Head of caudate nucleus (tissue), 42 donors: ENCODE results near the gene INSYN2B.

Experiments used
- DNase-seq, 42 donors: peaks; one replicate each; pipeline versions ENCODE4 v3.0.0 to v3.0.0-alpha.2; 2020 to 2021; ENCODE audit warnings: mixed read lengths in 7 of 42
- intact Hi-C: fragments of 100-400 bp; cut with DNase I; formaldehyde crosslinking; loops from one replicate; pipeline ENCODE4 v1.15.0; 2022

INSYN2B gene

GRCh38 chr5:169942181-169942580, 38.1 kb downstream of the INSYN2B start:
- intact Hi-C loops = no loop called here
- no peak for DNase-seq

DNA sequence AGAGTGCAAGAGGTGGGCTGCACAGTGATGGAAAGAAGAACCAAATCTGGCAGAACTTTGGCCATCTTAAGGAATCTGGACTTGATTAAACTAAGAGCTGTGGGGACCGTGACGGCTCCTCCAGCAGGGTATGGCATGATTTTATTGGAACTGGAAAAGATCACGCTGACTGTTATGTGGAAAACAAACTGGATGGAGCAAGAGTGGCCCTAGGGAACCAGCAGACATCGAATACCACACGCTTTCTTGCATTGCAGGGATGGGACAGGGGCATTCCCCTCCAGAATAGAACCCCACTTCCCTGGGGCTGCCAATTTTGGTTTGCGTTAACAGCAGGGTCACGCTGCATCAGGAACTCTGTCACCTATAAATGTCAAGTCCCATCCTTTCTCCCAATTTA, 38.8 kb downstream of the INSYN2B start:
- intact Hi-C loops = no loop called here
- no peak for DNase-seq

DNA sequence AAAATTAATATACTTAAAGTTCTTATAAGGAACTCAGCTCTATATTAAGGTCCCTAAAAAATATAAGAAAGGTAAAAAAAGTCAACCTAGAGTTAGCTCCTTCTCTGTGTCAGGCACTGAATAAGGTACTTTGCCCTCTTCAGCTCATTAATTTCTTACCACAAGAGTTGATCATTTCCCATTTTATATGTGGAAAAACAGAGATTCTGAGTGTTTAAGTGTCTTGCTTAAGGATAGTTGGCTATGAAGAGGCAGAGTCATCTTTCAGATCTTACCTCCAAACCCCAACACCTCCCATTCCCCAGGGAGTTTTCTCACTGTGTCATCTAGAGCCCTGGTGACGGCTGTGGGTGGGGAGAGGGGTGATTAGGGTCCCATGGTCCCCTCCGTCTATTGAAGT, 40.6 kb downstream of the INSYN2B start:
- intact Hi-C loops = no loop called here
- DNase-seq = no peak

DNA sequence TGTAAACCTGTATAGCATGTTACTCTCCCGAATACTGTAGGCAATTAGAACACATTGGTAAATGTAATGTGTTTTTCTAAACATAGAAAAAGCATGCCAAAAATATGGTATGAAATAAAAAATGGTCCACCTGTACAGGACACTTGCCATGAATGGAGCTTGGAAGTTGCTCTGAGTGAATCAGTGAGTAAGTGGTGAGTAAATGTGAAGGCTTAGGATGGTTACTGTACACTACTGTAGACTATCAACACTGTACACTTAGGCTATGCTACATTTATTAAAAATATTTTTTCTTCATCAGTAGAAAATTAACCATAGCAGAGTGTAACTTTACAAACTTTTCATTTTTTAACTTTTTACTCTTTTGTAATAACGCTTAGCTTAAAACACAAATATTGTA, 41.9 kb downstream of the INSYN2B start:
- DNase-seq = no peak
- intact Hi-C loops = no loop called here

DNA sequence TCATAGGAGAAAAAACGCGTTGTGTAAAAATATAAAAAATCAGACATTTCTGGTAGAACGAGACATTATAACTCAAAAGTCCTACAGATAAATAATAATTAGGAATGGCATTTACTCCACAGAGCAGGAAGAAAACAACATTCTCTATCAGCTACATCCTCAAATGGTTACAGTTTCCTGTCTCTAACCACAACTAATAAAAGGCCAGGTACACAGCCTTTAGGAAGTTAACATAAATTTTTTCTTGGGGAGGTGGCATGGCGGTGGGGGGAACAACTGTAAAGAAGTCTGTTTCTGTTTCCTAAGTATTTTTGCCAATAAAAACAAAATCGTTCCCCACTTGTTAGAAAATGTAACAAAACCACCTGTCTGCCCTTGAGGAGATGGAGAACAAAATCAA, 44.5 kb downstream of the INSYN2B start:
- intact Hi-C loops = no loop called here
- no peak for DNase-seq

DNA sequence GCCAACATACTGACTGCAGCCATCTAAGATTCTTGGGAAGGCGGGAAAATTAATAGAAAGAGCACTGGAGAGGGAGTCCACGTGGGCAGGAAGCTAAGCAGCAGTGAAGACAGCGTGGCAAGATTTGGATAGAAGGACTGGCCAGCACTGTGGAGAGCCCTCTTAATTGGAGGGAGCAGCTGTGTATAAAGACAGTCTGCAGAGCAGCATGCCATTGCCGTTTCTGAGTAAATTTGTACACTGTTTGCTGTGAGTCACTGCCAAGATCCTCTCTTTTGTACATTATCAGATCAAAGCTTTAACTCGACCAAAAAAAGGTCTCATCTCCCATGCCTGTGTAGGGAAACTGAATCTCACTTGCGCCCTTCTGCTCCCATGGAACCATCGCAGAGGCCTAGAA, 45.3 kb downstream of the INSYN2B start:
- no peak for DNase-seq
- intact Hi-C loops = no loop called here

GRCh38 chr5:169933616-169934015, 46.7 kb downstream of the INSYN2B start:
- intact Hi-C loops = no loop called here
- no peak for DNase-seq

DNA sequence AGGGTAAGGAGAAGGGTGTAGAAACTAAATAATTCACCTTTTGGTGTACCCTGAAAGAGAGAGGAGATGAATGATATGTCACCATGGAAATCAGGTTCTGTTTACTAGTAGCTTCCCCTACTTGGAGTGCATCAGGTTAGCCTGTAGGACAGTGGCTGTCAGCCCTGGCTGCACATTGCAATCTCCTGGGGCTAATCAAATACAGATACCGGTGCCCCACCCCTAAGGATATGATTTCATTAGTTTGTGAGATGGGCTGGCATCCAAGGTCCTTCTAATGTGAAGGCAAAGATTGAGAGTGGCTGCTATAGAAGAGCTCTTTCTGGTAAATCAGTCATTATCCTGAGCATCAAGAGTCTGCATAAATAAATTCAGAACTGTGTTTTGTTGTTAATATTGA, 47.2 kb downstream of the INSYN2B start:
- intact Hi-C loops = no loop called here
- DNase-seq = no peak

- DNase-seq = no peak
- intact Hi-C loops = no loop called here
Measured at GRCh38 chr5:169923988-169924387, 56.3 kb downstream of the INSYN2B start.

DNA sequence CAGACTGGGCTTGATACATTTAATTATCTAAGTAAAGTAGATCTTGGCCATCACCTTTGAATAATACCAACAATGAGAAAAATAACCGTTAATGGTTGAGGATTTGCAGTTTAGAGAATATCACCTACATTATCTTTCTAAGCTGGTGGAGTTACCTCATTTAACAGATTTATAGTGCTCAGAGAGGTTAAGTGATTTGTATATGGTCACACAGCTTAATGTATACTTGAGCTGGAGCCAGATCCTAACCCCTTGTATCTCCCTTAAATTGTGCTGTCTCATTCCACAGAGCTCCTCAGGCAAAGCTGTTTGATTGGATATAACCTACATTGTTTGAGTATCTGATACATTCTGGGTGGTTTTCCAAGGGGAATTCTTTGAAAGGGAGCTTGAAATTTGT, 57.8 kb downstream of the INSYN2B start:
- no peak for DNase-seq
- intact Hi-C loops = no loop called here

DNA sequence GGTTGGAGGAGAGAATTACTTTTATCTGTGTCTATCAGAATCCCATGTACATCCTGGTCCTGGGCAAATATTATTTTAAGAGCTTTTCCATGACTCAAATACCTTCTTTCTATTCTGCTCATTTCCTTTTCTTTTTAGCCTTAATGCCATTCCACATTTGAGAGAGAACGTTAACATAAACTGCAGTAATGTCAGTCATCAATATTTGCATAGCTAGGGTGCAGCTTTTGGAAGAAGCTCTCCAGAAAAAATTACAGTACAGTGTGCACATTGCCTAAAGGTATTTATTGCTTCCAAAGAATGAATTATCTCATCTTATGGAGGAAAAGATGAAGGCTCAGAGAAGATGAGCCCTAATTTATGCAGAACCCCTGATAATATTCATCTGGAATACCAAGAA, 58.3 kb downstream of the INSYN2B start:
- DNase-seq = no peak
- intact Hi-C loops = no loop called here

DNA sequence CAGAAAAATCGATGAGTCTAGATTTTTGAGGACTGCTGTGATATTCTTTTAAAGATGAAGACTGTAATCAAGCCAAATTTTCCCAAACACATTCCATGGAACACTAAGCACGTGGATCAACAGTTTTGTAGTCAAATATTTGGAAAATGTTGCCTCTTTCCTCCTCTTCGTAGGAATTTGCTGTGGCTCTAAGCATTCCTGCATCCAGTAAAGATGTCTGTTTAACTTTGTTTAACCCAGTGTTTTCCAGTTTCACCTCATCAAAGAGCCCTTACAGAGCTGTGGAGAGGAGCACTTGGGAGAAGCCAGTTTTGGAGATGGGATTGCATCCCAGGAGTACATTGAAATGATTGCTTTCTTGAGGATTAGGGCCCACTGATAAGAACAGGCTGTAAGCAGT, 58.9 kb downstream of the INSYN2B start:
- DNase-seq = no peak
- intact Hi-C loops = no loop called here

DNA sequence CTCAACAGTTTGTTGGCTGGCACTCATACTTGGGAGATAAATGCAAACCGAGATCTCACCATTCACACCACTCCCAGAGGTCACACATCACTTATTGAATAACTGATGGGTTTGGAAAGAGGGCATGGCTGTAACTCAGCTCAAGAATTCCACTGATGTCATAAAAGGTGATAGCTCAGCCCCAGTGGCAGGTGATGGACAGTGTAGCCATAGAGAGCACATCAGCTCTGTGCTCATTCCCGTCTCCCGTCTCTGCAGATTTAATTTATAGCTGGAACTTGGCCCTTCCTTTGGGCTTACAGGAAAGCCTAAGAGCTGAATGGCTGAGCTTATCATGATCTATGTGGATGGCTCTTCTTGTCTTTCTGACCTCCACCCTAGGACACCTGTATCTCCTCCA, 59.8 kb downstream of the INSYN2B start:
- no peak for DNase-seq
- intact Hi-C loops = no loop called here

- intact Hi-C loops = no loop called here
- no peak for DNase-seq
Measured at GRCh38 chr5:169918228-169918627, 62.1 kb downstream of the INSYN2B start.

GRCh38 chr5:169917500-169917899, 62.8 kb downstream of the INSYN2B start:
- intact Hi-C loops = no loop called here
- no peak for DNase-seq

DNA sequence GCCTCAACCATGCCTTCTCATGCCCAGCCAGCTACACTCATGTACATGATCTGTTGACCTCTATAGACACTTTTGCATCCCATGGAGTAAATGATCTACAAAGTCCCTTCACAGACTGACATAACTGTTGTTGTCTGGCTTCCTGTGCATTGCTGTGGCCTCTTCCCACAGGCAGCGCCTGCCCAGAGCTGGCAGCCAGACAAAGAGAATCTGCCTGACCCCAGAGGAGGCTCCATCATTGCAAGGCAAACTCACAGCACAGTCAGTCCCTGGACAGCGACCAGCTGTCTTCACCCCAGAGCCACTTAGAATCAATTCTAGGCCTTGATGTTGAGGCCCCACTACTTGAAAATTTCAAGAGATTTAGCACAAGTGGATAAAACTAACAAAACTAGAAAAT, 65.5 kb downstream of the INSYN2B start:
- intact Hi-C loops = no loop called here
- peak; percentile 17 to 92 (median 74) for DNase-seq

GRCh38 chr5:169913479-169913878, 66.8 kb downstream of the INSYN2B start:
- DNase-seq = no peak
- intact Hi-C loops = no loop called here

- intact Hi-C loops = no loop called here
- no peak for DNase-seq
Measured at GRCh38 chr5:169911448-169912212, 68.7 kb downstream of the INSYN2B start.

DNA sequence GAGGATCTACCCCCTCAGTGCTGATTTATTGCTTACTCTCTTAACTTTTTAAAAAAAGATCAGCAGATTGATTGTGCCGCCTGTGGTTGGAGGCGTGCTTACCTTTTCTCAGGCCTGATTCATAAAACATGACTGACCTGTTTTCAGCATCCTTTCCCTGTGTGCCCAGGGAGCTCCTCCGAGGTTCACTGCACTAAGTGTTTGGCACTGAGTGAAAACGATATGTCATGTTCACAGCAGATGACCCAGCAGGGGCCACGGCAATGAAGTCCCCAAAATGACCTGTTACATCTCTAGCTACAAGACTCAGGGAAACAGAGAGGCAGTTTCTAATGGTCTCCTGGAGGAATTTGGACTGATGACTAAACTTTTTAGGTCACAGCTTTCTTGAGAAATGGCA, 69.9 kb downstream of the INSYN2B start:
- intact Hi-C loops = no loop called here

GRCh38 chr5:169909945-169910344, 70.3 kb downstream of the INSYN2B start:
- intact Hi-C loops = no loop called here
- peak in 10 of 42 donors; percentile 16 to 61 (median 26) for DNase-seq

More for the DNA sequence above, 69.9 kb downstream of the INSYN2B start:
- DNase-seq = no peak

DNA sequence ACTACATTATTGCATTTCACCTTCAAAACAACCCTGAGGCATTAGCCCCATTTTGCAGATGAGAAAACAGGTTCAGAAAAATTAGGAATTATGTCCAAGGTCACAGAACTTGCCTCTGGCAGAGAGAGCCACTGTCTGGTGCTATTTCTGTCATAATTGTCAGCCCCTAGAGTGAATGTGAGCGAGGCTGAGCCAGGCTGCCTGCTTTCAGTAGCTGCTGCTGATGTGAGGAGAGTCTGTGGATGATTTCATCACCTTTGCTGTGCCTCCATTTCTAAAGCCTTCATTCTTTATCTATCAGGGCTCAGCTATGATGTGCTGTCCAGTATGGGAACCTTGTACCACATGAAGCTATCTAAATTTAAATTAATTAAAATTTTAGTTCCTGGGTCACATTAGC, 71.4 kb downstream of the INSYN2B start:
- intact Hi-C loops = no loop called here
- DNase-seq = no peak
